Pancreas (tissue), 10 donors: Measurements from ENCODE around the gene TYW1B. TPM values are rescaled to one million over a fixed set of nuclear protein-coding genes. Genes with fewer than 3 reads are reported as not detected.
A peak's percentile ranks its signal among the peaks of the same experiment; 100 is the strongest.
"Not testable (repeated sequence)": the region's sequence is repeated elsewhere in the genome, so short reads cannot be mapped to it uniquely, and the experiment has no call there.

Source experiments
- ATAC-seq, 4 donors: fragments of 200-7000 bp; cut with Tn5 transposase; one replicate each; pipeline versions ENCODE4 v1.8.0 to v1.9.1; 2020; ENCODE audit warnings: mild to moderate bottlenecking in 4 of 4, moderate library complexity in 4 of 4
- DNase-seq, 6 donors: peaks; one replicate each; pipeline ENCODE4 v3.0.0-alpha.2; 2020
- FAIRE-seq: peaks from 2 replicates; lab custom pipeline; 2012; peaks lifted over from hg19 to GRCh38; lab: Jason Lieb, UNC
- H3K27ac ChIP-seq, 4 donors: fragments of 200-600 bp; sonication (generic); 1 replicate in 3 of 4; 2 replicates in 1 of 4; pipeline versions ENCODE4 v1.5.0 to v1.8.0; 2020
- H3K27me3 ChIP-seq, 4 donors: fragments of 200-600 bp; one replicate each; pipeline ENCODE4 v1.8.0; 2021
- H3K36me3 ChIP-seq, 3 donors: fragments of 200-600 bp; sonication (generic) in 1 of 3; one replicate each; pipeline versions ENCODE4 v1.5.0 to v1.8.0; 2020 to 2021
- H3K4me1 ChIP-seq, 3 donors: fragments of 200-600 bp; one replicate each; pipeline ENCODE4 v1.8.0; 2021
- H3K4me3 ChIP-seq, 4 donors: fragments of 200-600 bp; sonication (generic) in 2 of 4; one replicate each; pipeline versions ENCODE4 v1.5.0 to v1.8.0; 2020 to 2021
- H3K9me3 ChIP-seq, 4 donors: fragments of 200-600 bp; one replicate each; pipeline ENCODE4 v1.8.0; 2021
- WGBS, 2 donors: extraction: QIAGEN DNeasy Blood & Tissue Kit; methylation state at CpG; one replicate each; pipeline ENCODE4 v1.1.7; 2013; 5-methylcytosine and 5-hydroxymethylcytosine counted together
- intact Hi-C, 3 donors: fragments of 100-400 bp; cut with DNase I; formaldehyde crosslinking; loops; one replicate each; pipeline versions ENCODE4 v1.11.1 to v1.14.2; 2022
- polyA plus RNA-seq, 2 donors: library from polyadenylated mRNA; stranded (reverse); fragments of 200-250 nt; gene quantifications; one replicate each; pipeline ENCODE4 v1.2.3, GENCODE V29; 2013
- total RNA-seq, 6 donors: library from RNA; stranded (reverse); fragmentation: NEBNext Ultra II Directional in 4 of 6; extraction: Animal tissue kit (Norgen Biotek cat#: 25700) in 4 of 6; gene quantifications; one replicate each; pipeline versions ENCODE4 v1.2.1 to v1.2.4, GENCODE V29; 2021 to 2023
- TF ChIP-seq, protein P1 (sequence below), 4 donors: fragments of 200-600 bp; sonication (generic) in 3 of 4; IDR thresholded peaks; one replicate each; pipeline versions ENCODE4 v1.5.0 to v1.8.0; 2021; ENCODE audit warnings: antibody characterized with exemption in 4 of 4
- donor health status: healthy with polysubstance abuse.
- donor health status: DM: no; HTN: no; CAD: no; lungs with moderate emphysema.
- donor health status: DM: no; HTN: no; CAD: no.
- donor health status: control.
- donor health status: control.
- donor health status: Bipolar disorder and iron deficiency.
- donor health status: DM: yes; HTN: yes; CAD: no.
- donor health status: DM: no; HTN: no; CAD: no.
- donor health status: DM: no; HTN: no; CAD: no.
- donor health status: DM: yes; HTN: yes; CAD: no.

The TYW1B gene
- total and polyA plus RNA-seq, 8 donors = 0.92 to 5.7 (median 1.8) TPM

DNA sequence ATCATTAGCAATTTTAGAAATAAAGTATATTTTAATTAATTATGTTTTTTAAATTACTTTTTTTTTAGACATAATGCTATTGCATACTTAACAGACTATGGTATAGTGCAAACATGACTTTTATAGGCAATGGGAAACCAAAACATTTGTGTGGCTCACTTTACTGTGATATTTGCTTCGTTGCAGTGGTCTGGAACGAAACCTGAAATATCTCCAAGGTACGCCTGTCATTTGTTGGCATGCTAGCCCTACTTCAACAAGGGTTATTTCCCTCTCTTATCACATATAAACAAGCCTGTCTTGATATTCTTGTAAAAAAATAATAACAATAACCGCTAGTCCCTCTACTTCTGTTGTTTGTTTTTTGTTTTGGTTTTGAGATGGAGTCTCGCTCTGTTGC is 74.2 kb downstream of the TYW1B start:
- no peak overlapping the region for H3K27ac ChIP-seq
- 55 to 73% methylated on average over 5 of the region's 5 CpGs for WGBS, 2 donors
- FAIRE-seq (no peak), DNase-seq (no peak), ATAC-seq (no peak)
- H3K9me3 ChIP-seq = peaks cover 0 to 1% (median 0%) of the 10 kb centered on the region in 4 donors
- TF ChIP-seq, protein P1, sequence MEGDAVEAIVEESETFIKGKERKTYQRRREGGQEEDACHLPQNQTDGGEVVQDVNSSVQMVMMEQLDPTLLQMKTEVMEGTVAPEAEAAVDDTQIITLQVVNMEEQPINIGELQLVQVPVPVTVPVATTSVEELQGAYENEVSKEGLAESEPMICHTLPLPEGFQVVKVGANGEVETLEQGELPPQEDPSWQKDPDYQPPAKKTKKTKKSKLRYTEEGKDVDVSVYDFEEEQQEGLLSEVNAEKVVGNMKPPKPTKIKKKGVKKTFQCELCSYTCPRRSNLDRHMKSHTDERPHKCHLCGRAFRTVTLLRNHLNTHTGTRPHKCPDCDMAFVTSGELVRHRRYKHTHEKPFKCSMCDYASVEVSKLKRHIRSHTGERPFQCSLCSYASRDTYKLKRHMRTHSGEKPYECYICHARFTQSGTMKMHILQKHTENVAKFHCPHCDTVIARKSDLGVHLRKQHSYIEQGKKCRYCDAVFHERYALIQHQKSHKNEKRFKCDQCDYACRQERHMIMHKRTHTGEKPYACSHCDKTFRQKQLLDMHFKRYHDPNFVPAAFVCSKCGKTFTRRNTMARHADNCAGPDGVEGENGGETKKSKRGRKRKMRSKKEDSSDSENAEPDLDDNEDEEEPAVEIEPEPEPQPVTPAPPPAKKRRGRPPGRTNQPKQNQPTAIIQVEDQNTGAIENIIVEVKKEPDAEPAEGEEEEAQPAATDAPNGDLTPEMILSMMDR (IDR thresholded peaks at IDR 0.05) = no peak
- intact Hi-C loops = no loop called here
- H3K4me3 ChIP-seq = no peak overlapping the region
- H3K27me3 ChIP-seq = no peaks in the 10 kb centered on the region
- no peaks in the 10 kb centered on the region for H3K4me1 ChIP-seq
- H3K36me3 ChIP-seq = no peaks in the 10 kb centered on the region

DNA sequence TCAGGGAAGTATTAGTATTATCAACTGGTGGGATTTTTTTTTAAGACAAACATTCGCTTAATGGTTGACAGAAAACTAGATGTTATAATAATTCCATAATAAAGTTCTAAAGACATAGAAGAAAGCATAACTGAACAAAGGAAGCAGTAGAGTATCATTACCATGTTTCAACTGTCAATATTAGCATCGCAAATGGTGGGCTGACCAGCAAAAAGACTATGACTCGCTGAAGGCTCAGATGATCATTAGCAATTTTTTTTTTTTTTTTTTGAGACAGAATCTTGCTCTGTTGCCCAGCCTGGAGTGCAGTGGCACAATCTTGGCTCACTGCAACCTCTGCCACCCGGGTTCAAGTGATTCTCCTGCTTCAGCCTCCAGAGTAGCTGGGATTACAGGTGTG is 74.8 kb downstream of the TYW1B start:
- H3K36me3 ChIP-seq, H3K27me3 ChIP-seq, H3K27ac ChIP-seq, DNase-seq, H3K9me3 ChIP-seq, intact Hi-C loops, H3K4me3 ChIP-seq, ATAC-seq, FAIRE-seq, H3K4me1 ChIP-seq: not testable (repeated sequence)
- 95 to 98% methylated on average over 4 of the region's 4 CpGs for WGBS, 2 donors

DNA sequence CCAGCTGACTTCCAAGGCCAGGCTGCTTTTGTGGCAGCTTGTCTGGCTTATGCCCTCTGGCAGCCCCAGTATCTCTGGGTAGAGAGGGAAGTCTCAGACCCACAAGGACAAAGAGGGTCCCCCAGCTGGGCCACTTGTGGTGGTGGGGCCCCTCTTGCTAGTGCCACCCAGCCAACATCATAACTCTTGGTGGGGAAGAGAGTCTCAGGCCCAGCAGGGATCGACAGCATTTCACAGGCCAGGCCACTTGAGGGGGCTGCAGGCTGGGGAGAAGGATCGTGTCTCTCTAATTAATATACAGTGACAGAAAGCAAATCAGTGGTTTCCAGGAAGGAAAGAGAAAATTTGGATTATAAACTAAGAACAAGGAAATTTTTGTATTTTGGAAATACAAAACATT is 76.0 kb downstream of the TYW1B start:
- DNase-seq = no peak
- H3K4me3 ChIP-seq = no peak overlapping the region
- 87 to 98% methylated on average over 2 of the region's 2 CpGs for WGBS, 2 donors
- H3K9me3 ChIP-seq = no peaks in the 10 kb centered on the region
- no peak for ATAC-seq
- H3K27me3 ChIP-seq = no peaks in the 10 kb centered on the region
- H3K27ac ChIP-seq = no peak overlapping the region
- intact Hi-C loops = no loop called here
- no peaks in the 10 kb centered on the region for H3K4me1 ChIP-seq
- H3K36me3 ChIP-seq = no peaks in the 10 kb centered on the region
- TF ChIP-seq, protein P1 (IDR thresholded peaks at IDR 0.05) = no peak
- no peak for FAIRE-seq

DNA sequence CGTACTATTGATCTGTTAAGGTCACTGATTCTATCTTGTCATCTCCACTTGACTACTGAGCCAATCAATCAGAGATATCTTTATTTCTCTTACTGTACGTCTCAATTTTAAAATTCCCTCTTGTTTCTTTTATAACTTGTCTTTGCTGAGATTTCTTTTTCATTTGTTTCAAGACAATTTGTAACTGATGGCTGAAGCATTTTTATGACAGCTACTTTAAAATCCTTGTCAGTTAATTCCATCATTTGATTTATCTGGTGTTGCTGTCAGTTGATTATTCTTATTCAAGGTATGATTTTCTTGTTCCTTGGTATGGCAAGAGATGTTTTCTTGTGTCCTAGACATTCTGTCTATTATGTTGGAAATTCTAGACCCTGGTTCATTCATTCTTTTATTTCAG is 76.6 kb downstream of the TYW1B start:
- TF ChIP-seq, protein P1 (IDR thresholded peaks at IDR 0.05) = no peak
- H3K27me3 ChIP-seq = no peaks in the 10 kb centered on the region
- ATAC-seq (no peak), FAIRE-seq (no peak), DNase-seq (no peak)
- H3K27ac ChIP-seq = no peak overlapping the region
- no peak overlapping the region for H3K4me3 ChIP-seq
- no peaks in the 10 kb centered on the region for H3K9me3 ChIP-seq
- no peaks in the 10 kb centered on the region for H3K36me3 ChIP-seq
- H3K4me1 ChIP-seq = no peaks in the 10 kb centered on the region
- 93 to 94% methylated on average over 2 of the region's 2 CpGs for WGBS, 2 donors
- intact Hi-C loops = no loop called here

DNA sequence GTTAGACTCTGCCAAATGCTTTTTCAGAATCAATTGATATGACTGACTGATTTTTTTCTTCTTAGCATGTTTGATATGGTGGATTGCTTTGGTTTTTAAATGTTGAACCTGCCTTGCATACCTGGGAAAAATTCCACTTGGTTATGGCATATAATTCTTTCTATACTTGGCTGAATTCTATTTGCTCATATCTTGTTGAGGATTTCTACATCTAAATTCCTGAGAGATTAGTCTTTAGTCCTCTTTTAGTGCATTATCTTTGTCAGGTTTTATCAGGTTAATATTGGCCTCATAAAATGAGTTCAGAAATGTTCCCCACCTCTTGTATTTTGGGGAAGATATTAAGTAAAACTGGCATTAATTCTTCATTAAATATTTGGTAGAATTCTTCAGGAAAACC is 79.4 kb downstream of the TYW1B start:
- H3K27ac ChIP-seq, H3K4me3 ChIP-seq, intact Hi-C loops, DNase-seq, FAIRE-seq, H3K4me1 ChIP-seq, ATAC-seq, H3K9me3 ChIP-seq, H3K27me3 ChIP-seq, H3K36me3 ChIP-seq: not testable (repeated sequence)

DNA sequence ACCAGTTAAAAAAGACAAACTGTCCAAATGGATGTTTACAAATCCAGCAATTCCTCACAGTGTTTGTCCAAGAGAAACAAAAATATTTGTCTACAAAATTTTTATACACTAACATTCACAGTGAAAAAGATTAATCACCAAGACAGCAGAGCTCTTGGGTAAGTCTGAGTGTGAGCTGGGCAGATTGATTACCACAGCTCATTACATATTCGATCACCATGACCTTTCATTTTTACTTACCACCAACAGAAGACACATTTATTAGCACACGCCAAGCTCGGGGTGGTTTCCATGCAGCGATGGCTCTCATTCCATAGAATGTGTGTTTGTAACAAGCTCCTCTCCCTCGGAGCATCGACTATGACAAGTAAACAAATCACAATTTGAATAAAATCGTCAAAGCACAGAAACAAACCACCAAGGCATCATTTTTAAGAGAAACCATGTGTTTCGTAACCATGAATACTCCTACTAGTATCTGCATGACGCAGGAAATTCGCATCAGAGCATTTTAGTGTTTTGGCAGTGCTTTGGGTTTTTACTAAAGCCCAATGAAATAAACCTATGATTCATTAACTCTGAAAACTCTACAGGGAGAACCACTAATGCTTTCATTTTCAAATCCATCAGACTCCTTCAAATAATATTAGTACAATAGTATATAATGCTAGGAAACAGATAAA is 83.6 kb downstream of the TYW1B start:
- H3K9me3 ChIP-seq, intact Hi-C loops, FAIRE-seq, DNase-seq, H3K4me1 ChIP-seq, H3K36me3 ChIP-seq, H3K4me3 ChIP-seq, H3K27me3 ChIP-seq: not testable (repeated sequence)
- peak overlapping the region in 1 of 4 donors; percentile 33 for H3K27ac ChIP-seq
- ATAC-seq = peak in 2 of 4 donors; percentile 40 to 42
- 66 to 72% methylated on average over 9 to 10 of the region's 10 CpGs for WGBS, 2 donors

DNA sequence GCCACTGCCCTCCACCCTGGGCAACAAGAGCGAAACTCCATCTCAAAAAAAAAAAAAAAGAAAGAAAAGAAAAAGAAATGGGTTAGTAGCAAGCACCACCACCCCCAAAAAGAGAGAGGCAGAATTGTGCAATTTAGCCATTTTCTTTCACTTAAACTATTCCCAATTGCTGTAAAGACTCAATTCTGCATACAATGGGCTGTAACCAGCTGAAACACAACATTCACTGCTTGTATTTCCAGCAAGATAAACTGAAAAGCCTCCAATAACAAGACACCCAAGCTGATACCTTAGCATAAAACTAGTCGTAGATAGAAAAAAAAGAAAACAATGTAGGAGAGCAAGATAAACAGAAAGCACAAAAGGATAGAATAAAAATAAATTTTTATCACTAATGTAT is 84.2 kb downstream of the TYW1B start:
- H3K27me3 ChIP-seq, H3K4me3 ChIP-seq, H3K27ac ChIP-seq, DNase-seq, H3K9me3 ChIP-seq, H3K4me1 ChIP-seq, ATAC-seq, H3K36me3 ChIP-seq, intact Hi-C loops: not testable (repeated sequence)
- WGBS, 2 donors = 73 to 86% methylated on average over 2 of the region's 2 CpGs
- peak; percentile 5 for FAIRE-seq

DNA sequence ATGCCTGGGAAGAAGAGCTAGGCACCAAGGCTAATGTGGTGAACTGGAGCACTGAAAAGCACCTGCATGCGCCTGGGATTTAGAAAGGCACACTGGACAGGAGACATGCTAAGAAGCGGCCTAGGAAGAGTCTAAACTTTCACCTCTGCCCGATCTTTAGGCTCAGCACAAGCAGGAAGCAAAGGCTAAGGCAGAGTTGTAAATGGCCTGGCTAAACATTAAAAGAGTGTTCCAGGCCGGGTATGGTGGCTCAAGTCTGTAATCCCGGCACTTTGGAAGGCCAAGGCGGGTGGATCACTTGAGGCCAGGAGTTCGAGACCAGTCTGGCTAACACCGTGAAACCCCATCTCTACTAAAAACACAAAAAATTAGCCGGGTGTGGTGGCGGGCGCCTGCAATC is 88.3 kb downstream of the TYW1B start:
- intact Hi-C loops, H3K4me1 ChIP-seq, H3K36me3 ChIP-seq, DNase-seq, H3K9me3 ChIP-seq, FAIRE-seq, ATAC-seq, H3K4me3 ChIP-seq, H3K27me3 ChIP-seq, H3K27ac ChIP-seq: not testable (repeated sequence)
- 100% methylated on average over 4 to 8 of the region's 11 CpGs for WGBS, 2 donors

DNA sequence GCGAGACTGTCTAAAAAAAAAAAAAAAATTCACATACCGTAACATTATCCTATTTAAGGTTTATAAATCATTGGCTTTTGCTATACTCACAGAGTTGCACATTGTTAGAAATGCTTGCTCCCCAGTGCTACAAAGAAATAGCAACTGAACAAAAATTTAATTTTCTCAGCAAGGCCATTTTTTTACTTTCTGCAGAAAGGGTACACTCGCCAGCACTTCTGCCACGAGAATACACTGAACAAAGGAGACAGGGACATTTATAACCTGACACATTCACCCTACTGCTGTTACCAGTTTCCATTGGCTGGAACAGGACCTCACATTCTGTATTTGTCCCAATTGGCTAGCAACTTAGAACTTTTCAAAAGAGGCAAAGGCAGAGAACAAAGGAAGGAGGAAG is 92.1 kb downstream of the TYW1B start:
- DNase-seq, H3K4me1 ChIP-seq, H3K36me3 ChIP-seq, FAIRE-seq, H3K27ac ChIP-seq, intact Hi-C loops, H3K4me3 ChIP-seq, H3K9me3 ChIP-seq, ATAC-seq, H3K27me3 ChIP-seq: not testable (repeated sequence)
- 66 to 88% methylated on average over 3 to 4 of the region's 4 CpGs for WGBS, 2 donors

DNA sequence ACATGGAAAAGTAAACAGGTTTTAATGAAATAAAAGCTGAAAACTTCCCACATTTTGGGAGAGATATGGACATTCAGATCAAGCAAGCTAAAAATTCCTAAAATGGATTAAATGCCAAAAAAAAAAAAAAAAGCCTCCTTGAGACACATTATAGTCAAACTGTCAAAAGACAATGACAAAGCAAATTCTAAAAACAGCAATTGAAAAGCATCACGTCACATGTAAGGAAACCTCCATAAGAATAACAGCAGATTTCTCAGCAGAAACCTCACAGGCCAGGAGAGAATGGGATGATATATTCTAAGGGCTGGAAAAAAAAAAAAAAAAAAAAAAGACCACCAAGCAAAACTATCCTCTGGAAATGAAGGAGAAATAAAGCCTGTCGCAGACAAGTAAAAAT is 97.2 kb downstream of the TYW1B start:
- ATAC-seq, H3K27ac ChIP-seq, FAIRE-seq, H3K9me3 ChIP-seq, H3K4me1 ChIP-seq, DNase-seq, intact Hi-C loops, H3K27me3 ChIP-seq, H3K4me3 ChIP-seq, H3K36me3 ChIP-seq: not testable (repeated sequence)
- WGBS, 2 donors = 98 to 99% methylated on average over 2 of the region's 2 CpGs
